Endothelial cell of hepatic sinusoid (primary cell): ENCODE measurements around the gene ST8SIA5.

Experiments used
- in situ Hi-C: cut with HindIII; loops from 2 replicates; pipeline ENCODE4 v1.10.0; 2017; ENCODE audit warnings: low sequenced_read_pairs

The ST8SIA5 gene

GRCh38 chr18:46677611-46678010, 79.2 kb downstream of the ST8SIA5 start:
- in situ Hi-C loops, result no loop called here

GRCh38 chr18:46676182-46676835, 80.5 kb downstream of the ST8SIA5 start:
- in situ Hi-C loops, result no loop called here

- in situ Hi-C loops, result no loop called here
Observed at GRCh38 chr18:46675112-46675511, 81.7 kb downstream of the ST8SIA5 start.

GRCh38 chr18:46672062-46672970, 84.5 kb downstream of the ST8SIA5 start:
- in situ Hi-C loops, result no loop called here

GRCh38 chr18:46668694-46669093, 88.2 kb downstream of the ST8SIA5 start:
- in situ Hi-C loops, result no loop called here

GRCh38 chr18:46668135-46668534, 88.7 kb downstream of the ST8SIA5 start:
- in situ Hi-C loops, result no loop called here

- in situ Hi-C loops, result no loop called here
Observed at GRCh38 chr18:46663539-46663938, 93.3 kb downstream of the ST8SIA5 start.

- in situ Hi-C loops, result no loop called here
Observed at GRCh38 chr18:46660957-46661749, 95.7 kb downstream of the ST8SIA5 start.

GRCh38 chr18:46659484-46659883, 97.4 kb downstream of the ST8SIA5 start:
- in situ Hi-C loops, result loop anchor here (5.0 kb wide), 1 partner anchor 512 kb away; no protein-coding TSS in a partner anchor

- in situ Hi-C loops, result loop anchor here (5.0 kb wide), 1 partner anchor 510 kb away; no protein-coding TSS in a partner anchor
Observed at GRCh38 chr18:46657115-46657955, 99.5 kb downstream of the ST8SIA5 start, which contains the start of gene LOXHD1. Gene LOXHD1, minus strand, starts transcription at chr18:46657220. Its CDS starts 187 bp downstream, at chr18:46657033.

GRCh38 chr18:46656326-46657114, 100.3 kb downstream of the ST8SIA5 start:
- in situ Hi-C loops, result loop anchor here (5.0 kb wide), 1 partner anchor 509 kb away; no protein-coding TSS in a partner anchor

GRCh38 chr18:46652372-46652771, 104.5 kb downstream of the ST8SIA5 start:
- in situ Hi-C loops, result no loop called here

GRCh38 chr18:46650681-46651080, 106.2 kb downstream of the ST8SIA5 start:
- in situ Hi-C loops, result no loop called here

GRCh38 chr18:46649071-46649862, 107.6 kb downstream of the ST8SIA5 start:
- in situ Hi-C loops, result no loop called here

GRCh38 chr18:46646468-46646867, 110.4 kb downstream of the ST8SIA5 start:
- in situ Hi-C loops, result no loop called here

GRCh38 chr18:46642561-46642960, 114.3 kb downstream of the ST8SIA5 start:
- in situ Hi-C loops, result no loop called here

GRCh38 chr18:46641917-46642316, 114.9 kb downstream of the ST8SIA5 start:
- in situ Hi-C loops, result no loop called here

- in situ Hi-C loops, result no loop called here
Observed at GRCh38 chr18:46639386-46639785, 117.5 kb downstream of the ST8SIA5 start.
